Measurements from ENCODE around the gene KCNJ12.
"Not testable (repeated sequence)": the region's sequence is repeated elsewhere in the genome, so short reads cannot be mapped to it uniquely, and the experiment has no call there.

The KCNJ12 gene

DNA sequence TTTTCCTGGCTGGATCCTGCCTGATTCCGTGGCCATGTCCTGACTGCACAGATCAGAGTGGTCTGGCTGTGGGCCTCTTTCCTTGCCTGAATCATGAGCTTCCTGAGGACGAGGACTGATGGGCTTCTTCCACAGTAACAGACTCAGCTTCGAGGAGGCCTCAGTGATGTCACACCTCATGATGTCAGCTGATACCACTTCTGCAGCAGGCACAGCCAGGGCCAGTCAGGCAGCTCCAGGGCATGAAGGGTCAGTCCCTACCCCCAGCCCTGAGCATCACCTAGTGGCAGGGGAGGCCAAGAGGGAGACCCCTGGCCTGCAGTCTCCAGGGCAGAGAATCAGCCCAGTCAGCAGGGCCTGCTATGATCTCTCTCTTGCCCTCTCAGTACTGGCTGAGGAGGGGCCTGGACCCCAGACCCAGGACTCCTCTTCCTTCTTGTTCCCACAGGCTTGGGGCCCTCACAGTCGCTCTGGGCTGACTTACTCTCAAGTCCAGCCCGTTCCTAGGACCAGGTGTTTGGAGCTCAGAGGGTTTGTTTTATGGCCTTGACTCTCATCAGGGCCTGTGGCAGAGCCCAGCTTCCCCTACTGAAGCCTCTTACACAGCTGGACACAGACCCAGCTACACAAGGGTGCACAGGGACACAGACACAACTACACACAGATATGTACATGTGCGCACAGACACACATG is 26.7 kb upstream of the KCNJ12 start:
- DNase-seq (ENCODE audit: low spot score), result not testable (repeated sequence)

DNA sequence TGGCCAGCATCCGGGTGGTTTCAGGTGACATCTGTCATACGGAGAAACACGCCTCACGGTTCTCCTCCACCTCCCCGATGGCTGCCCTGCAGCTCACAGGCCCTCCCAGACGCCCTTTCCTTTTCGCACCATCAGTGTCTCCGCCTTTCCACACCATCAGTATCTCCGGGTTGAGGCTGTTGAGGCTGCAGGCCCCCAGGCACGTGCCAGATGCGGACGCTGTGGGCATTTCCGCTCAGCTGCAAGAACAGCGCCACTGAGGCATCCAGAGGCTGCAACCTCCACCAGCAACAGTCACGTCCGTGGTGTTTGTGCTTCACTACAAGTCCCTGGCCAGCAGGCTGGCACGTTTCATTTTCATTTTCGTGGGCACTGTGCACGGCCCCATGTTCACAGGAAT is 25.7 kb upstream of the KCNJ12 start:
- not testable (repeated sequence) for DNase-seq (ENCODE audit: low spot score)

DNA sequence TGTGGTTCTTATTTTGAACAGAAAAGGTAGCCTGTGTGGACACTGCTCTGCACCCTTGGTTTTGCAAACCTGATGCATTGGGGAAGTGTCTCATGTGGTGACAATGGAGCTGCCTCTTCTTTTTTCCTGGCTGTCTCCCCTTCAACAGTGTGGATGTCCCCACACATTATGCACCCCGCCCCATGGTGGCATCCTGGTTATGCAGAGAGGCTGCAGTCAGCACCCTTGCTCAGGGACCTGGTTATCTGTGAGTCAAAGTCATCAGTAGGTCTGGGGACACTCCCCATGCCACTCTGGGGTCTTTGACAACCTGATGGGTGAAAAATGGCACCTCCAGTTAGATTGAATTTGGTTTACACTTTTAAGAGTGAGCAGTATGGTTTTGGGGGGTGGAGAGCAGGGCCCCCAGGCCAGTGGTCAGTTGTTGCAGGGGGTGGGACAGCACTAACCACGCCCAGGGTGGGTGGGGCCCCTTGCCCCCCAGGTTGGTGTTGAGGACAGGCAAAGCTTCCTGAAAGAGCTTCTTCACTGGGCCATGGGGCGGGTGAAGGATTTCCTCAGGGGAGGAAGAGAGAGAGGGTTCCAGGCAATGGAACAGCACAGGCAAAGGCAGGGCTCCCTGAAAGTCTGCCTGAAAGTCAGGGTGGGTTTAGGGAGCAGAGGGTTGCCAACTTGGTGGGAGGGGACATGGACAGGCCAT is 24.6 kb upstream of the KCNJ12 start:
- no peak for DNase-seq (ENCODE audit: low spot score)

DNA sequence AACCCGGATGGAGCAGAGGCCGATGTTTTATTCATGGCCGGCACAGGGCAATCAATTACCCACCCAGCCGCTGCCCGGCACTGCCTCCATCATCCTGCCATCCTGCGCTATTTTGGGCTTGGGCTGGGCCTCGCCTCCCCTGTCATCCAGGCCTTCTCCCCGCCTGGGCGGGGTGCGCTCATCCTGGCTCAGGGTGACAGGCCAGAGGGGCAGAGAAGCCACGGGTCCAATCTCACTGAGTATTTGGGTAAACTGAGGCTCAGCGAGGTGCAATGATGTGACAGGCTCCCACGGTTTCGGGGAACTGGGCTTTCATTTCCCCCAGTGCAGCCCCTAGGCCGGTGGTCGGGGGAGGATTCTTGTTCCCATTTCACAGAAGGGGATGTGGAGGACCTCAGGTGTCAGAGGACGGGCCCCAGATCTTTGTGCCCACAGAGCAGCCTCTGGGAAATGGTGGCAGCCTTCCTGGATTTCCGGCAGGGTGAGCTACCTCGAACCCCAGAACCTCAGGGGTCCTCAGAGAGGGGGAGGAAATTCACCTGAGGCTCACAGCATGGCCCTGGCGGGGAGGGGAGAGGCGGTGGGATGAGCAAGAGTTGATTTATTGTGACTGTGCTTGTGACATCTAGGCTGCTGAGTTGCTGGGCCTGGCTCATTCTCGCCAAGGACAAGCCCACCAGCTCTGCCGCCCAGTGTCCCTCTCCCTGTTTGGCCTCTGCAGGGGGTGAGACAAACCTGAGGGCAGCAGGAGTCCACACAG is 23.8 kb upstream of the KCNJ12 start:
- no peak for DNase-seq (ENCODE audit: low spot score)

DNA sequence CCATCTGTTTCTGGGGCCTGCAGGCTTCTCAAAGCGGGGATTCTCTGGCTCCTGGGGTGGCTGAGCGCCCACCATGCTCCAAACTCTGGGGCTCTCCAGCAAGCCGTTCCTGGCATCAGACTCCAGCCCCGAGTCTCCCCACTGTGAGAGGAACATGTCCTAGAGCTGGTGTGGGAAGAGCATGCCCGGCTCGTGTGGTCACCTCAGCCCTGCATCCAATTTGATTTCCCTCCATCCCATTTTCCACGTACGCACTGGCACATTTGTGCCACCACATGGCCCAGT is 23.2 kb upstream of the KCNJ12 start:
- DNase-seq (ENCODE audit: low spot score), result no peak

DNA sequence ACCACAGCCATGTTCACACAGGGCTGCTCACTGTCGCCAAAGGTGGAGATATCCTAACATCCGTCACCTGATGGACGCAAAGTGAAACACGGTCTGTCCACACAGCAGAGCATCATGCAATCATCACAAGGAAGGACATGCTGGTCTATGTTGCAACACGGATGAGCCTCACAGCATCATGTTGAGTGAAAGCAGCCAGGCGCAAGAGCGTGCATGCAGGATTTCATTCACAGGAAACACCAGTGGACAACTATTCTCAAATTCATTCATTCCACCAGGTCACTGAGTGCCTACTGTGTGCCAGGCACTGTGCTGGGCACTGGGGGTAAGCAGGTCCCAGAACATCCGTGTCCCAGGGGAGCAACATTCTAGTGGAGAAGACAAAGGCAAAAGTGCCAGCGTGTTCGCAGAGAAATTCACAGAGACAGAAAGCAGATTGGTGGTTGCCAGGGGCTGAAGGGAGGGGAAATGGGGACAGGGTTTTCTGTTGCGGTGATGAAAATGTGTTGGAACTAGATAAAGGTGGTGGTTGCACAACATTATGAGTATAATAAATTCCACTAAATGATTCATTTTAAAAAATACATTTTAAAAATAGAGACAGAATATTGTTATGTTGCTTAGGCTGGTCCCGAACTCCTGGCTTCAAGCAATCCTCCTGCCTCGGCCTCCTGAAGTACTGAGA is 22.7 kb upstream of the KCNJ12 start:
- DNase-seq (ENCODE audit: low spot score), result no peak

DNA sequence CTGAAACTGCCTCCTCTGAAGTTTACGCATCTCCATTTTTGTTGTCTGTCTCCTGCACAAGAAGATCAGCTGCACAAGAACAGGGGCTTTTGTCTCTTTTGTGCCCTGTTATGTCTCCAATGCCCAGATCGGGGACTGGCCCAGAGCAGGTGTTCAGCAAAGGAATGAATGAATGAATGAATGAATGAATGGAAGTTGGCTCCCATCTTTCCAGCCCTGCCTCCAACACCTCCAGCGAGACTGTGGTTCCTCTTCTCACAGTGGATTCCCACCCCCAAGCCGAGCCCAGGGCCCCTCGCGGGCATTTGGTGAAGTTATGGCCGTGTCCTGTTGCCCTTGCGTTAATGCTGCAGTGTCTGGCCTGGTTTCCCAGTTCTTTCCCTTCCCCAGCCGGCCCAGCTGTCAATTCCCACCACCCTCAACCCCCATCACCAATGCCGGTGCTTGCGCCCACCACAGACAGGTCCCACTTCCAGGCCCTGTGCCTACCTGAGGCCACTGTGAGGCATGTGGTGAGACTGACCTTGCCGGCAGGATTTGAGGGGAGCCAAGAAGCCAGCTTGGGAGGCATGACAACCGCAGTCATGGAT is 21.3 kb upstream of the KCNJ12 start:
- no peak for DNase-seq (ENCODE audit: low spot score)

DNA sequence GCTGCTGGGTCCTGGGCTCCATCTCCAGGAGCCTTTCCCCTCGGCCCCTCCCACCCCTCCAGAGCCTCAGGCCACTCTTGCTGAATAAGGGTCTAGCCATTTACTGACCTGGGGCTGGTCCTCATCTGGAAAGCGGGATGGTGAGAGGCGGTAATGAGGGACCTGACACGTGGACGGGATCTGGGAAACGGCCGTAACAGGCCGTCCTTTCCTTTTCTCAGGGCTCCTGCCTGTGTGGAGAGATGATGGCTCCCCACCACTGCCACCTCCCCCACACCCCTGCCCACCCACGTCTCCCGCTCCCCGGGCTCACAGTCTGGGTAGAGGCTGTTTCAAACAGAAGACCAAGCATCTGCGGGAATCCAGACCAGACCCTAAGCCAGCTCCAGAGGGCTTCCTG is 20.6 kb upstream of the KCNJ12 start:
- no peak for DNase-seq (ENCODE audit: low spot score)

DNA sequence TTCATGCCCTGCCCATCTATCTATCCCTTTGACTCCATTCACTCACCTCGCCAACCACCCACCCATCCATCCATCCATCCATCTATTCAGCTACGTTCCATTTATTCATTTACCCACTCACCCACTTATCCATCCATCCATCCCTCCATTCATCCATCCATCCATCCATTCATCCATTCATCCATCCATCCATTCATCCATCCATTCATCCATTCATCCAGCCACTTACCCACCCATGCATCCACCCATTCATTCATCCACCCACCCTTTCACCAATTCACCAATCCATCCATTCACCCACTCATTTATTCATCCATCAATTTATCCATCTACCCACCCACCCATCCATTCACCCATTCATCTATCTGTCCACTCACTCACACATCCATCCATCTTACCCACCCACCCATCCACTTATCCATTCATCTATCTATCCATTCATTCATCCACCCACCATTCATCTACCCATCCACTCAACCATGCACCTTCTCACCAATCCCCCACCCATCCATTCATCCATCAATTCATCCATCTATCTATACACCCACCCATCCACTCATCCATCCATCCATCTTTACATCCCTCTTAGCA is 19.5 kb upstream of the KCNJ12 start:
- DNase-seq (ENCODE audit: low spot score), result no peak

DNA sequence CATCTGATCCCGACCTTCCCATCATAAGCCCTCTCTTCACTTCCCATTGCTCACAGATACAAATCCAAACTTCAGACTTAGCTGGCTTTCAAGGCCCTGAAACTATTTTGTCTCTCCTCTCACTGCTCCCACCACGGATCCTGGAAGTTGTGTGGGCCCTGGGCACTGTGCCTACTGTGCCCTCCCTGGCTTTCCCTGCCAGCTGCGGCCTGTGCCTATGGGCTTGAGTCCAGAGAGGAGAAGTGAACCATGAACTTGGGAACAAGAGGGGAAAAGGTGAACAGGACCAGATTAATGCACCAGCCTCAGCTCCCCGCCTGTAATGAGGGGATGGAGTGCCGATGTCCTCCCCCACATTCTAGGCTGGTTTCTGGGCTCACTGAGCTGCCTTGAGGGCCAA is 18.9 kb upstream of the KCNJ12 start:
- no peak for DNase-seq (ENCODE audit: low spot score)

DNA sequence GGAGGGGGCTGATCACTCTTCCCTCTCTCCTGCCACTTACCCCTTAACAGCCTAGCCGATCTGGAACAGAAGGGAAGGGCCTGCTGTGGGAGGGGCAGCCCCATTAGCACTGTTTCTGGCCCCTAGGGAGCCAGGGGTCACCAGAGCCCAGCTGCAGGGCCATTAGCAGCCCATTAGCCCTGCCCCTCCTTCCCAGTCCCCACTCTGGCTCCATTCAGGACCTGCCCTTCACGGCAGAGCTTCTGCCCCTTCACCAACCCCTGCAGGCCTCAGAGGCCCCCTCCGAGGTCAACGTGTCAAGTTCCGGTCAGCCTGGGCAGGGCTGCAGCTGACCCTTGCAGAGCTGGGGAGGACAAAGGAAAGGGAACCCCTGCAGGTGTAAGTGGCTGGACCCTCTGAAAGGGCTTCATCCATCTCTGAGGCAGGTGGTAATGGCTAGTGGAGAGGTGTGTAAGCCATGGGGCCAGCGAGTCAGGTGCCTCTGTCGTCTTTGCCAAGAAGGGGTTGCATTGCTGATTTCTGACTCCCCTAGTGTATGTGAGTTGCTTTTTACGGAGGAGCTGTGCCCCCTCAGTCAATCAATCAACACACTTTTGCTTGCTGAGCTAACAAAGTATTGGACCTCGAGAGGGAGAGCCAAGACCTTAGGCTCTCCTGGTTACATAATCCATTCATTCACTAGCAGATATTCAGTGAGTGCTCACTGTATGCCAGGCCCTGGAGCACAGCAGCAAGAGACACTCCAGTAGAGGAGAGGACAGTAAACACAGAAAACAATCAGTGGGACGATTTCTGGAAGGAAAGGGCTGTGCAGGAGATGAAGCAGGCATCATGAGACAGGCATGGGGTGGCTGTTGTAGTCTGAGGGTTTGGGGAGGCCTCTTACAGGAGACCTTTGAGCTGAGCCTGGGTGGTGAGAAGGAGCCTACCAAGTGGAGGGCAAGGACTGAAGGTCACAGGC is 18.2 kb upstream of the KCNJ12 start:
- DNase-seq (ENCODE audit: low spot score), result no peak

DNA sequence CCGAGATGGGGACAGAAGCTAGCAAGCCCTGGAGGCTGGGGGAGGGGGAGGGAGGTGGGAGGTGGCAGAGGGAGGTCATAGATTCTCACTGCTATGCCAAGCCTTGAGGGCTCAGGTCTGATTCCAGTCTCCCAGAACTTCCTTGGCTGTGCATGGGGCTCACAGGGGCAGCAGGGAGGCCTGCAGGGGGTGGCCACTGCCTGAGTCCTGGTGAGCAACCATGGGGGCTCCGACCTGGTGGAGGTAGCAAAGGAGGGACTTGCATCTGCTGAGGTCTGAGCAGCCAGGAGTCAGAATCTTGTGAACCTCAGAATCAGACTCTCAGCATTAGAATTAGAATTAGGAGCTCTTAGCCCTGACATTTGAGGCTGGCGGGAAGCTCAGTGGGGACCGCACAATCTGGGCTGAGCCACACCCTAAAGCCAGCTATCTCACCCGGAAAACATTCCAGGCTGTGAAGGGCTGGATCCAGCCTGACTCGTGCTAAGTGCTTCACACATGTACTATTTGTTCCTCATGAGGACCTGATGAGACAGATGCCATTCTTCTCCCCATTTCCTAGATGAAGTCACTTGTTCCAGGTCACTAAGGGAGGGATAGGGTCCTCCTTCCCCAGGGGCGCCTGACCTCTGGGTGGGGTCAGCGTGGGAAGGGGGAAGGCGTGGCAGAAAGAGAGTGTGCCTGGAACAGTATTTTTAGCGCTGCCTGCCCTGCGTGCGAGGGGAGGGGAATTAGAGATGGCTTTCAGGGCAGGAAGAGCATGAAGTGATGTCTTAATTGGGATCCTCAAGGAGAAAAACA is 17.3 kb upstream of the KCNJ12 start:
- no peak for DNase-seq (ENCODE audit: low spot score)

DNA sequence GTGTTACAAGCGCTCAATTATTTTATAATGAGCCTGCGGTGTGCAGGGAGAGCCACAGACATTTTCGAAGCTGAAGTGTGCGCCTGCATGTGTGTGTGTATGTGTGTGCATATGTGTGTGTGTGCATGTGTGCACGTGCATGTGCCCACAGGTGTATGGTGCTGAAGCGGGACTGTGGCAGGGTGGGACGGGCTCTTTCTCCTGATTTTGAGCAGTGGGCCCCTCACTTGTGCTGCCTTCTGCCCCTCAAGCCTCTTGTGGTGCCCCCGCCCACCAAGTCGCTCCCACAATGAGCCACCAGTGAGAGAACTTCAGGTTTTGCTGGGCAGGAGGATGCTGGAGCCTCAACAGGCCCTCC is 16.7 kb upstream of the KCNJ12 start:
- no peak for DNase-seq (ENCODE audit: low spot score)

DNA sequence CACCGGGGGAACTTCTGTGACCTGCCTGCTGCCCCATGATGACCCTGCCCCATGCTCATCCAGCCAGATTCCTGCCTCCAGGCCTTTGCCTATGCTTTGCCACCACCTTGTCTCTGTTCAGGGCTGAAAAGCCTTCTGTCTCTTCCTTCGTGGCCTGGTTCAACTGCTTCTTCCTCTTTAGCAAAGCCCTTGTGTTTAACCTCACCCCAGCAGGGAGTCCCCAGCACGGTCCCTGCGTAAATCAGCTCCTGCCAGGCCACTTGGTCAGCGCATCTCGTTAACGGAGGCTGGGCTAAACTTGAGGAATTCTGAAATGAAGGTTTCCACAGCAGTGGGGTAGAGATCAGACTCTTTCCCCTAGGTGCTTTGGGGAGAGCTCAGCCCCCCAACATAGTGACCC is 16.1 kb upstream of the KCNJ12 start:
- no peak for DNase-seq (ENCODE audit: low spot score)

DNA sequence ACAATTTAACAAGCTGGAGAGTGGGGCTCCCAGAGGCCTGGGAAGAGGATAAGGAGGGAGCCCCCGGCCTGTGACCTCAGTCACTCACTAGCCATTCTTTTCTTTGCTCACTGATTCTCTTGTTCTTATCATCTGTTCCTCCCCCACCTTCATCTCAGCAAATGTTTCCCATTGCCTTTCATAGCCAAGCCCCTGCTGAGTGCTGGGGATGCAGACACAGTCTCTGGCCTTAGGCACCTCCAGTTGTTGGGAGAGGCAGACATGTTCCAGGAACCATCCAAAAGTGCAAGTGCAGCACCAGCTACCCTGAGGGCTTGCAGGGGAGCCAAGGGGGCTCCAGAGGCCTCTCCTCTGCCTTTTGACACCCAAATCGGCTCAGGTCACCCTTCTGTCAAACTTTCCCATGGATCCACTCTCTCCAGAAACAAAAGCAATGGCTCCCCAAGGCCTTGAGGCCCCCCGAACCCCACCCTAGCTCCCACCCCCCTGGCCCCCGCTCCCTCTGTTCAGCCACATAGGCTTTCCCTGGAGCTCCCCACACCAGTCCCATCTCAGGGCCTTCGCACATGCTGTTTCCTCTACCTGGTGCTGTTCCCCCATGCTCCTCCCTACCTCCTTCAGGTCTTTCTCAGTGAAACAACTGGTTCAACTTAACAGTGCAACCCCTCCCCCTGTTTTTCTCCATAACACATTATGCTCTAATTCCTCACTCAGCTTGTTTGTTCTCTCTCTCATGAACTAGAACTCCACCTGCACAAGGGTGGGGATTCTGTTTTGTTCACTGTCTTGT is 14.9 kb upstream of the KCNJ12 start:
- no peak for DNase-seq (ENCODE audit: low spot score)

DNA sequence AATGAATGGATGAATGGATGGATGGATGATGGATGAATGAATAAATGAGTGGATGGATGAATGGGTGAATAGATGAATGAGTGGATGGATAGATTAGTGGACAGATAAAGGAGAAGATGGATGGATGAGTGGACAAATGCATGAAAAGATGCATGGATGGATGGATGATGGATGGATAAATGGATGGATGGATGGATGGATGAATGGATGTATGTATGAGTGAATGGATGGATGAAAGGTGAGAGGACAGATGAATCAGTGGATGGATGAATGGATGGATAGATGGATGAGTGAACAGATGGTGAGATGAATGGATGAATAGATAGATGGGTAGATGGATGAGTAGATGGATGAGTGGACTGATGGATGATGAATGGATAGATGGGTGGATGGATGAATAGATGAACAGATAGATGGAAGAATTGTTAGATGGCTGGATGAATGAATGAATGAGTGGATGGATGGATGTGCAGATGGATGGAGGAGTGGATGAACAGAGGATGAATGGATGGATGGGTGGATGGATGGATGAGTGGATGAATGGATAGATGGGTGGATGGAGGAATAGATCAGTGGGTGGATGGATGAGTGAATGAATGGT is 13.7 kb upstream of the KCNJ12 start:
- no peak for DNase-seq (ENCODE audit: low spot score)

DNA sequence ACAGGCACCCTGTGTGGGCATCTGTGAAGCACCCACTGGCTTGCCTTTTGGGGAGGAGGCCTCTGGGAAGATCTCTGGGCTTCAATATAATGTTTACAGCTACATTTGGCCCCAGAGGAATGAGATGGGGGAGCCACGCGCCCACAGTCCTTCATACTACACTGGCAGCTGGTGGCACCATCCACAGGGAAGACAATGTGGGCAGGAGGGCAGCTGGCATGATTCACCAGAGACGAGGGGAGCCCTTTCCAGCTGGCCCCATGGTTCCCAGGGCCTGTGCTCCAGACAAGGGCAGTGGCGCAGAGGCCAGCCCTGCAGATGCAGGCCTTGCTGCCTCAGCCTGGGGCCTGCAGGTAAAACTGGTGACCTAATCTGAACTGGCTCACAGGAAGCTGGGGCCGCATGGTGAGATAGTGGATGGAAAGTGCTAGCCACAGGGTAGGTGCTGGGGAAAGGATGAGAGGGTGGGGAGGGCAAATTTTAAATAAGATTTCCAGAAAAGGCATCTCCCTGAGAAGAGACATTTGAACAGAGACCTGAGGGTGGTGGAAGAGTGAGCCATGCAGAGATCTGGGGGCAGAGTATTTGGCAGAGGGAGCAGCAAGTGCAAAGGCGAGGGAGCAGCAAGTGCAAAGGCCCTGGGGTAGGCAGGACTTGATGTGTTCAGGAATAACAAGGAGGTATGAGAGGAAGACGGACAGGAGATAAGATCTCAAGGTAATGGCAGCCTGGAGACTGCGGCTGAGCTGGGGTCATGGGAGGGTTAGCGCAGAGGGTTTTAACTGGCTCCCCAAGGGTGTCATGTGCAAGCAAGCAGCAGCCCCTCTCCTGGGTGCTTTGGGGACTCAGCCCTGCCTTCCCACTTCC is 12.1 kb upstream of the KCNJ12 start:
- DNase-seq (ENCODE audit: low spot score), result no peak

DNA sequence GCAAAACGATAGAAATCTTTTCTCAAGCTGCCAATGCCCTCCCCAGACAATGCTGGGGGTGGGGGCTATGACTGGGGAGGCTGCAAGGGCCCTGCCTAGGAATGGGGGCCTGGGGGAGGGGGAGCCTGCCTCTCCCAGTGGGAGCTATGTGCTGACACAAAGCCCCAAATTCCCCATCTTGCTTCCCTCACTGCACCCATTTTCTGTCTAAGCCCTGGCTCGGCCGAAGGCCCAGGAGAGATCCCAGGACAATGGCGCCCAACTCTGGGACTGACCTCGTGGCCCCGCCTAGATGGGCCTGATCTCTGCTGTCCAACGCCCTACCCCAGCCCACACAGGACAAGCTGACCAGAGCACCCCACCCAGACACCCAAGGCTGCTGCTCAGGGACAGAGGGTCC is 11.1 kb upstream of the KCNJ12 start:
- no peak for DNase-seq (ENCODE audit: low spot score)
